ENCODE data around the gene NUDT15.

NUDT15 gene

GRCh38 chr13:48078251-48078656, 40.7 kb downstream of the NUDT15 start:
- peak; percentile 44 for DNase-seq (ENCODE audit: low spot score)
- TF ChIP-seq CTCF (IDR thresholded peaks at IDR 0.05; ENCODE audit: extremely low read depth, missing control alignments) = no peak

GRCh38 chr13:48081739-48082138, 44.2 kb downstream of the NUDT15 start:
- TF ChIP-seq CTCF (IDR thresholded peaks at IDR 0.05; ENCODE audit: extremely low read depth, missing control alignments) = no peak
- no peak for DNase-seq (ENCODE audit: low spot score)

GRCh38 chr13:48086272-48086671, 48.7 kb downstream of the NUDT15 start:
- DNase-seq (ENCODE audit: low spot score) = no peak
- TF ChIP-seq CTCF (IDR thresholded peaks at IDR 0.05; ENCODE audit: extremely low read depth, missing control alignments) = no peak

- TF ChIP-seq CTCF (IDR thresholded peaks at IDR 0.05; ENCODE audit: extremely low read depth, missing control alignments) = no peak
- no peak for DNase-seq (ENCODE audit: low spot score)
Observed at GRCh38 chr13:48093588-48093987, 56.1 kb downstream of the NUDT15 start.

- TF ChIP-seq CTCF (IDR thresholded peaks at IDR 0.05; ENCODE audit: extremely low read depth, missing control alignments) = no peak
- DNase-seq (ENCODE audit: low spot score) = peak; percentile 22
Observed at GRCh38 chr13:48094404-48094780, 56.9 kb downstream of the NUDT15 start.

GRCh38 chr13:48094781-48095502, 57.4 kb downstream of the NUDT15 start, which contains the start of gene MED4:
MED4 (minus strand) TSS chr13:48095104; CDS start chr13:48095078, 26 bp downstream.
- peak; percentile 98 for TF ChIP-seq CTCF (IDR thresholded peaks at IDR 0.05; ENCODE audit: extremely low read depth, missing control alignments)
- DNase-seq (ENCODE audit: low spot score) = peak; percentile 95

- DNase-seq (ENCODE audit: low spot score) = no peak
- TF ChIP-seq CTCF (IDR thresholded peaks at IDR 0.05; ENCODE audit: extremely low read depth, missing control alignments) = no peak
Observed at GRCh38 chr13:48096670-48097069, 59.1 kb downstream of the NUDT15 start.

Measured in GM20000 (cell line).